Fibroblast of skin of left biceps (primary cell): ENCODE data around the gene LRRC4C.
A peak's percentile ranks its signal among the peaks of the same experiment; 100 is the strongest.

Experiments used
- DNase-seq, 2 experiments: peaks; one replicate each; pipeline ENCODE4 v3.0.0-alpha.2; 2013; ENCODE audit warnings: low read depth in 2 of 2

Gene LRRC4C

DNA sequence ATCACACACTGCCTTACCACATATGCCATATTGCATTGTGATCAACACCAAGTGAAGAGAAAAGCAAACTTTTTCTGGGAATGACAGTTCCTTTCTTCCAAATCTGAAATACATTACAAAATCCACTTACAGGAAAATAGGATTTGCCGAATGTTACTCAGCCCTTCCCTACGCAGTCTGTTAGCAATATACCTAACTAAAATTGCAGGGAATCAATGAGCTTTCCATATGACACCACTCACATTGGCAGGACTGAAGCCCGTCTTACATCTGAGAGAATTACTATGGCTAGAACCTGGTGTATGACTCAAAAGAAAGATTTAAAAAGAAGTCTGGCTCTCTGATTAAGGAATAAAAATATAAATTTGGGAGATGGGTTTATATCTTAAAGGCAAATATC lies 136.0 kb downstream of the LRRC4C start:
- DNase-seq = no peak

DNA sequence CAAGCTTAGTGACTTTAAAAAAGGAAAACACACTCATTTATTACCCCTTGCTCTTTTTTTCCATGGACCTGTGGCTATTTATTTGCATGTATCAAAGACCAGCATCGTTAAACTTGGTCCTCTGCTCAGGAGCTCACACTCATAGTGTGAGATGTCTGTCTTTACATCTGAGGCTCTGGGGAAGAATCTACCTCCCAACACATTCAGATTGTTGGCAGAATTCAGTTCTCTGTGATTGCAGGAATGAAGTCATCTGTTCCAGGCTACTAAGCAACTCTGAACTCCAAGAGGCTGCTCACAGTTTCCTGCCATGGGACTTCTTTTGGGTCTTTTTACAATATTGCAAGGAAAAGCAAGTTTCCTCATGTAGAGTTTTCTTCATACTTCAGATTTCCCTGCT lies 138.8 kb downstream of the LRRC4C start:
- DNase-seq = peak in 1 of 2 experiments; percentile 1

DNA sequence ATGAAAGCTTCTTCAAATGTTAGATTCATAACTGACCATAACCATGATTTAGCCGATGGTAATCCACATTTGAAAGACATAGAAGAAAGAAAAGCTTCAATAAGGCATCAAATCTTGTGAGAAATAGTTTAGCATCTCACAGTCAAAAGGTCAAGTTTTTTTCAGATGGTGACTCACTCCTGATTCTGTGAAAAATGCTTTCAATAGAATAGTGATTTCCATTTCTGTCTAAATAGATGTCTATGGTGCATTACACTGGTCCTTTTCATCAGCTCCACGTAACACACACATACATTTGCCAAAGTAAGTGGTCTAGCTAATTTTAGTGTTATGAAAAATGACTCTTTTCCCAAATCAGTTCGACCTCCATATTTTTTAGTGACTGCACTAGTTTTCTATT lies 139.2 kb downstream of the LRRC4C start:
- peak in 1 of 2 experiments; percentile 7 for DNase-seq

DNA sequence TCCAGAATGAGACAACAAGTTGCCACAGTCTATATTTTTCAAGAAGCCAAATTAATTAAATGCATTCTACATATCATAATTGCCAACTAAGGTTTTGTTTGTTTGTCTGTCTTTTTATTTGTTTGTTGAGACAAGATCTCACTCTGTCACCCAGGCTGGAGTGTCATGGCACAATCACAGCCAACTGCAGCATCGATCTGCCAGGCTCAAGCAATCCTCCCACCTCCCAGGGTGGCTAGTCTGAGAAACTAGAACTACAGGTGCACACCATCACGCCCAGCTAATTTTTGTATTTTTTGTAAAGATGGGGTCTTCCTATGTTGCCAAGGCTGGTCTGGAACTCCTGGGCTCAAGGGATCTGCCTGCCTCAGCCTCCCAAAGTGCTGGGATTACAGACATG lies 140.0 kb downstream of the LRRC4C start:
- DNase-seq = no peak

DNA sequence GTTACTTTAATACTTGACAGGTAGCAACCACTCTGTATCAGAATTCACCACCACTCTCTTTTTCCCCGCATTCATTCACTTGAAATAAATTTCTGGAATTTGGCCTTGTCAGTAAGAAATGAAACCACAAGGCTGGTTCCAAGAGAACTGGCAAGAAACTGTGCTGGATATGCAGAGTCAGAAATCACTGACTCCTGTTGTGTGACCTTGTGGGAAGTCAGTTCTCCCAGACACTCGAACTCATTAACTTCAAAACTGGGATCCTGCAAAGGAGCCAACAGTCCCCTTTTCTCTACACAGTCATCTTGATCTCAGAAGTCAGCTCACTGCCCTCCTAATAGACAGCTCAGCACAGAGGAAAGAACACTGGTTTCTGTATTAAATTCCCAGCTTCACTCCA lies 142.7 kb downstream of the LRRC4C start:
- peak in 1 of 2 experiments; percentile 20 for DNase-seq

DNA sequence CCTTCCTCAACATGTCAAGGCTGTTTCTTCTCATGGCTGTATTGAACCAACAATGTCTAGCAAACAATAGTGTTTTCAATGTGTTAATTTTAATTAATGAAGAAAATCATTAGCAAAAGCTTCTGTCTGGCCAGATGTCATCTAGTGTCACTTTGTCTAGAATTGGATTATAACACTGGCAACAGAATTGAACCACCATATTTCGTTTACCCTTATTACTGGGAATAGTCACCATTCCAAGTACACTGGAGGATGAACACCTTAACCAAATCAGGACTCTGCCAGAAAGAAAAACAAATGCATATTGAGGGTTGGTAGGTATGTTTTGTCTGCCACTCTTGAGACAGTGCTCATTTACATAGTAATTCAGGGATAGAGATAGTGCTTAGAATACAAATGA lies 146.2 kb downstream of the LRRC4C start:
- no peak for DNase-seq

DNA sequence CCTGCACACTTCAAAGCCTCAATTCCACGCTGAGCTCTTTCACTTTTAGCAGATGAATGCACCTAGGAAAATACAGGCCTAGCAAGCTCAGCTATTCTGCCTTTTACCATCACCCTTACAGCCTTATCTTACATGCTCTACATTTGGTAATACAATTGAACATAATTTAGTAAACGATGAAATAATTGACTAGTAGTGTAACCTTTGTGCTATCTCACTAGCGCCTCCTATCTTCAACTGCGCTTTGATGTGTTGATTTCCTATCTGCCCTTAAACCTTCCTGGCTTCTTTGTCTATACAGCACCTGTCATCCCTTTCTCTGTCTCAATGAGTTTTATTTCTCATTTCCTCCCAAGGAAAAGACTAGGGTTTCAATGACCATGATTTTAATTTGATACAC lies 149.7 kb downstream of the LRRC4C start:
- DNase-seq = no peak

DNA sequence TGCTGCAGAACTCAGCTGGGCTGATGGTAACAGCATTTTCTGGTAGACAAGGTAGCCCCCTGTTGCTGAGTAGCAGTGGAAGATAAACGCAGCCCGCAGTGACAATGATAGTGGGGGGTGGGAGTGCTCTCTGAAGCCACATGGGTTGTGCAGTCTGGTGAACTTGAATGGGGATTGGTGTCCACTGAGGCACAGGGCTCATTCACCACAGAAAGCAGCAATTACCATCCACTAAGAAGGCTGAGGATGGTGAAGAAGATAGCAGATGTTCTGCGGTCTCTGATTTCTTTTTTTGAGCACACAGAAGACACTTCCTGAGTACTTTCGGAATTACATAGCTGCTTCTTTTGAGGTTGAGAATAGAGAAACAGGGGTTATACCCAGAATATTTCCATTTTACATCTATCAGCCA lies 150.3 kb downstream of the LRRC4C start:
- DNase-seq = no peak

DNA sequence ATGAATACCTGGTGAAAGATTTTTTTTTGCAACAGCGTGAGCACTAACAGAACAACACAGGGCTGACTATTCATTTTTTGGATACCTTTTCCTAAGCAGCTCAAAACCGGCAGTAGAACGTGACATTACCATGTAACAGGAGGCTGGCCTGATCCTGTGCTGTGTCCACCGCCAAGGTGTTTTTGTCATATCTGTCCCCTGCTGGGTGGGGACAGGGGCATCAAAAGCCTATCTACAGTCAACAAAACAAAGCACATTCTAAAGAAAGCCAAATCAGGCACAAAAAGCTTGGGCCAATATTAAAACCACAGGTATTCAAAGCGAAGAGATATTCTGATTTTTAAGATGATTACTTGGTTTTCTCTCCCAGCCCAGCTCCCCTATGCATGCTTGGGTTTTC lies 151.2 kb downstream of the LRRC4C start:
- DNase-seq = no peak

DNA sequence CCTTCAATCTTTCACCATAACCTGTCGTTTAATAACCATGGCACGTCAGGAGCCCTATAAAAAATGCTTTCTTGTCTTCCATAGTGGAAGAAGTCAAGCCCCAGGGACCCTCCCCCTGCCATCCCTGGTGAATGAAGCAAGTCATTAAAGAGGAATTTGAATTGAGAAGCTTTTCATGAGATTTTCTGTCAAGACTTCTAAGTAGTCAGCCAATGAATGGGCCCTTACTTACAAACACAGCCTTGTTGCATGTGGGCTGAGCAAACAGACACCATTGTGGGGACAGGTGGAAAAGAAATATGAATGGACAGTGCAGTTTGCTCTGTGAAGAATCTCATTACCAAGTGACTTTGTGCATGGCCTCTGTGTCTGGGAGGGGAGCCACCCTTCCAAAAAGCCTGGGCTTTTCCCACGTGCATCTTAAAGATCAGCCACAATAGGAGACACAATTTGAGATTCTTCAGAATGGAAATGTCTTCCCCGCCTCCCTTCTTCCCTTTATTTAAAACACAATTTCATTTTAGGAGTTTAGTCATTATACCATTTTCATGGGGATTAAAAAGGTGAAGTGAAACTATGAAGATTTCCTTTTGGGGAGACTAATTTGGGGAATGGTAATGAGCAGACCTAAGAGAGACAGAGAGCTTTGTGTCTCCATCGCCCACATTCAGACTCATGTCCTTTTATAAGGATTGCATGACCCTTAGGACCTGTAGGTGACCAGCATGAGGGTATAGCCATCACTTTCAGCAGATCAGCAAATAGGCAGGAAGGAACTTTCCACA lies 152.0 kb downstream of the LRRC4C start:
- DNase-seq = no peak

DNA sequence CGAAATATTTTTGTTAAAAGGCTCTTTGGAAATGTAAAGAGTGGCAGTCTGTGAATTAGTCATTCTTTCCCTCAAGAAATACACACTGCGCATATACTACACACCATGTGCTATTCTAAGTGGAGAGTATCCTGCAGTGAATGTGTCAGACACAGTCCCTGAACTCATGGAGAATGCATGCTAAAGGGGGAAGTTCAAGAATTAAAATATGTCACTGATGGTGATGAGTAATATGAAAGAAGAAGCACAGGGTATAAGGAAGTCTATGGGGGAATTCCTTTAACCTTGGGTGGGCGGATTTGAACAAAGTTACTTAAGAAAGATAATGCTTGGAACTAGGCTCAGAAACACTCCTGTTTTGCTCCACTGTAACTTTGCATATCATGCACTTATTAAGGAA lies 153.0 kb downstream of the LRRC4C start:
- peak; percentile 44 to 53 for DNase-seq

DNA sequence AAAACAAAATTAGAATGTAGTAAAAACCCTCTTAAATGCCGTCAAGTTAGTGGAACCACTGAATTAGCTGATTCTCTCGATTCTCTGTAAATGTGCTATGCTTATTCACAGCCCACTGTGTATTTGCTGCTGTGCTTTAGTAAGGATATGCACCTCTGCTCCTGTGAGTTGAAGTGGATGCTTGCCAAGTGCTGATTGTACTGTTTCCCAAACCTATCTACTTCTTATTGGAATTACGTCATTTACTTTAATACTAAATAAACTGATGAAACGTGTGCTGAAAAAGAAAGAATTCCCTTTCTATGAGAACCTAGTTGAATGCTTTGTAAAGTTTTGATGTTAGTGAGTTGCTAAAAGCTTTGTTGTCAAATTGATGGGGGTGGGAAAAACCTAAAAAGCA lies 158.4 kb downstream of the LRRC4C start:
- no peak for DNase-seq

DNA sequence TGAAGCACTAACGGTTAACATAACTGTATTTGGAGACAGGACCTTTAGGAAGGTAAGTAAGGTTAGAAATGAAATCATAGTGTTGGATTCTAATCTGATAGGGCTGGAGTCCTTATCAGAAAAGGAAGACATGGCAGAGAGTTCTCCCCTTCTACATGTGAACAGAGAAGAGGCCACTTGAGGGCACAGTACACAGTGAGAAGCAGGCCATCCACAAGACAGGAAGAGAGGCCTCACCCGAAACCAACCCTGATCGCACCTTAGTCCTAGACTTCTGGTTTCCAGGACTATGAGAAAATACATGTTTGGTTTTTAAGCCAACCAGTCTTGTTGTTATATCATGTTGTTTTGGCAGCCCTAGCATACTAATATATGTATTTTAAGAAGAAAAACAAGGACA lies 170.0 kb downstream of the LRRC4C start:
- DNase-seq = no peak

DNA sequence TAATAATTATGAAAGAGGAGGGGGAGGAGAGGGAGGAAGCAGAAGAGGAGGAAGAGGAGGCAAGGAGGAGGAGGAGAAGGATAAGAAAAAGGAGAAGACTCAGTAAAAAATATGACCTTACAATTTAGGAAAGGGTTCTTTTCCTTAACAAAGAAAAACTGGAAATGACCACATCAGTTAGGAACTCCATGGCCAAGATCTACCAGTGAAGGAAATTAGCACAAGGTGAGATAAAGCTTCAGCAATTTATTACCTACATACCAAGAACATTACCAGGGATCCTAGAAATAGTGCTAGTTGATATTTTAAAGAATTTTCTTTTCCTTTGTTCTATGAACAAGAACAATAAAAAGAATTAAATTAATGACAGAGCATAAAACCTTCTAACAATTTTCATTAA lies 172.7 kb downstream of the LRRC4C start:
- no peak for DNase-seq

DNA sequence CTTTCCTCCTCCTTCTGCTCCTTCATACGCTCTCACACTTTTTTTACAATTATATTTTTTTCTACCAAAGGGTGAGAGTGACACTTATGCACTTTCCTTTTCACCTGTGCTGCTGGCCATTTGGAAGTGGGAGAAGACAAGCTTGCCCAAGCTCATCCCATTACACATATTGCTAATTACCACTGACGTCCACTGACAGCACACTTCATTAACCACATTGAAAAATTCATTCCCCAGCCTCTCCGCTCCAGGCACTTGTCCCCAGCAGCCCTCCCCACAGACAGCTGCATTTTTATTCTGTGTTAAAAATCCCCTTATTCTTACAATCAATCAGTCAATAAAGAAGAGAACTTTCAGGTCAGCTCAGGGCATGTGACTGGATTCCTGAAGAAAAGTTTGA lies 175.1 kb downstream of the LRRC4C start:
- DNase-seq = no peak

DNA sequence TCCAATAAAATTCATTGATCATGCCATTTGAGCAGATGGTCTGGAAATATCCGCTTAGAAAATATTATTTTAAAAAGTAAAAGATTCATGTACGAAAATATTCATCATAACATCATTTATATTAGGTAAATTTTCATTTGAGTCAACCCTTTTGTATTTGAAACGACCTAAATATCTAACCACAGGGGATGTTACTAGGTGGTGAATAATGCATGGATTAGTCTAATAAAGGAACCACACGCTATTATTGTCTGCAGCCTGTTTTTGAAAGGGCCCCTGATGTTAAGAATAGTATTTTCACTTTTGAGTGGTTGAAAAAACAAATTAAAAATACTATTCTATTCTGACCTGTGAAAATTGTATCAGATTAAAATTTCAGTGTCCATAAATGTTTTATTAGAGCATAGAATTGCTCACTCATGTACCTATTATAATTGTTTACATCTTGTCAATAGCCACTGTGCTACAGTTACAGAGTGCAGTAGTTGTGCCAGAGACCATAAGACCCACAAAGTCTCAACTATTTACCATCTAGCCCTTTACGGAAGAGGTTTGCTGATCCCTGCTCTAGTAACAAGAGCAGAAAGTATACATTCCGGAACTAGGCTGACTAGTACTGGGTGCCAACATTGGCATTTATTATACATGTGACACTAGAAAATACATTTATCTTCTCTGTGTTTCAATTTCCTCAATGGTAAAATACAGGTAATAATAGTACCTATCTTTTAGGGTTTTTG lies 176.1 kb downstream of the LRRC4C start:
- no peak for DNase-seq

DNA sequence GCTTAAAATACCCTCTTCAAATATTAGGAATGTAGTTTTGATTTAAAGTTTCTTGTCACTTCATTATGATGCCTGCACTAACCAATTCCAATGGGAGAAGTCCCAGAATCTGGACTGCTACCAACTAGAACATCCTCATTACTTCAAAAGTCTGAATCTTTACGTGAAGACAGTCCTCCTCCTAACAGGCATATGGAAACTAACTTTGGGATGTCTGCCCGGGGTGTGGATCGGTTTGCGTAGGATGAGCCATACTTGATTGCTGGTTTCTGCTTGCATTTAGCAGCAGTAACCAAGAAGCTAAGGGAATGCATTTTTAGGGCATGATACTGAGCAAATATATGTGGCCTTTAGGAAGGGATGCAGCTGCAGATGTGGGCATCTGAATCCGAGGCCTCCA lies 177.1 kb downstream of the LRRC4C start:
- peak; percentile 62 to 69 for DNase-seq

DNA sequence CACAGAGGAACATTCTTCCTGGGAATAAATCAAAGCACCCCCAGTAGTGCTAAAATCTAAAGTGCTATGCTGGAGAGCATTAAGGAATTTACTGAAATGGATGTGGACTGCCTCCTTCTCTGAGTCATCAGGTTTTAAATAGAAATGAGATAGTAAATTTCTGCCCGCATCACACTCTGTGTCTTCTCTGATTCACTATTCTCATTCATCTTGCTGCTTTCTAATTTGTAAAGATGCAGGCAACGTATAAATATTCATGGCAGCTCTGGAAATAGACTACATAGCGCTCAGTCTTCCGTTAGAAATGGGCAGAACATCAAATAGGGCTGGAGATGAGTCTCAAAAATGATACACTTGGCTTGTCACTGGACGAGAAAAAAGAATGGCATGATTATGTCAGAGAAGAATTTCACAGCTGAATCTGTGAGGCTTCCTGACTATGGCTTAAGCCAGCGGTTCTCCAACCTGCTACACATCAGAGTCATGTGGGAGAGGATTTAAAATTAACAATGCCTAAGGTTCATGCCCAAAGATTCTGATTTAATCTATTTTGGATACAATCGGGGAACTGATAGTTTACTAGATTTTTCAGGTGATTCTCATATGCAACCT lies 178.2 kb downstream of the LRRC4C start:
- peak; percentile 90 to 96 for DNase-seq

DNA sequence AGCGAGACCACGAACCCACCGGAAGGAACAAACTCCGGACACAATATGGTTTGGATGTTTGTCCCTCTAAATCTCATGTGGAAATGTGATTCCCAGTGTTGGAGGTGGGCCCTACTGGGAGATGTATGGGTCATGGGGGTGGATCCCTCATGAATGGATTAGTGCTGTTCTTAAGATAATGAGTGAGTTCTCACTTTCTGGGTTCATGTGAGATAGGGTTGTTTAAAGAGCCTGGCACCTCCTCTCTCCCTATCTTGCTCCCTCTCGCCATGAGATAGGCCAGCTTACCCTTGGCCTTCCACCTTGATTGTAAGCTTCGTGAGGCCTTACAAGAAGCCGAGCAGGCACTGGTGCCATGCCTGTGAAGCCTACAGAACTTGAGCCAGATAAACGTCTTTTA lies 184.6 kb downstream of the LRRC4C start:
- DNase-seq = no peak

DNA sequence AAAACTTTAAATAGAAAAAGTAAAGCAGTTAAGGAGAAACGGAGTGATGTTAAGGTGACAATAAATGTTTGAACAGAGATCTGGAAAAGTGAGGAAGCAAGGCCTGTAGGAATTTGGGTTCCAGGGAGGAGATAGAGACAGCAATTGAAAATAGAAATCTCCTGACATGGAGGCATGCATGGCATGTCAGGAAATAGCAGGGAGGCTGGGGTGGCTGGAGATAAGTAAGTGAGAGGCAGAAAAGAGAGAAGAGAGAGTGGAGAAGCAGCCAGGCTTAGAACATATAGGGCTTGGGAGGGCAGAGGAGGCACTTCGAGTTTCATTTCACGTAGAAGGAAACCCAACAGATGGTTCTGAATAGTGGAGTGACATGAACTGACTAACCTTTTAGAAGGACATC lies 185.5 kb downstream of the LRRC4C start:
- DNase-seq = no peak

DNA sequence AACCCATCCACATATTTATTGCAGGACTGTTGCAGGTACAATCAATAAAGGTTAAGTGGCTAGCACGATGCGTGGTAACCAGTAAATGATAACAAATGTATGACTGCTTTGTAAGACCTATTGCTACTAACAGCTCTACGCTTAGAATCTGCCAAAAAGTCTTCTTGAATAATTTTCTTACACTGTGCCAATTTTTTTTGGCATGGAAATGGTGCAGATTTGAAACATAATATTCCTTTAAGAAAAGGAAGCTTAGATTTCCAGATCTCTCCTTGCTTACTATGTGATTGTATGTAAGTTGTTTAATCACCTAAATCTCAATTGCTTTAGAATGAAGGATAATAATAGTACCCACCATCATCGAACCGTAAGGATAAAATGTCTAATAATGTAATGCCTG lies 192.0 kb downstream of the LRRC4C start:
- DNase-seq = no peak

DNA sequence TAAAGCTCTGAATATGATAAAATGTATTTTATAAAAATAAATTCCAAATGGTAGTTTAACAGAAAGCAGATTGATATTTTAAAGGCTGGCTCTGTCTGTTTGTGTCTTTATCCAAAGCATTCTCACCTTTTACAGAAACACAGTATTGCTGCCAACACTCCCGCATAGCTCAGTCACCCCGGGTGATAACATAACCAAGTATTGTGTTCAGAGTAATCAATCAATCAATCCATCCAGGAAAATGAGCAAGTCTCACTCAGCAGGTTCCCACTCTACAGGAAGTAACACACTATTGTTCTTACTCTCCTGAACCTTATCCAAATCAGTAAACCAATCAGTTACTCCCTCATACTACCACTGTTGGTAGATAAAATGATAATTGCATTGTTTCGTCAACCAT lies 203.4 kb downstream of the LRRC4C start:
- DNase-seq = no peak

DNA sequence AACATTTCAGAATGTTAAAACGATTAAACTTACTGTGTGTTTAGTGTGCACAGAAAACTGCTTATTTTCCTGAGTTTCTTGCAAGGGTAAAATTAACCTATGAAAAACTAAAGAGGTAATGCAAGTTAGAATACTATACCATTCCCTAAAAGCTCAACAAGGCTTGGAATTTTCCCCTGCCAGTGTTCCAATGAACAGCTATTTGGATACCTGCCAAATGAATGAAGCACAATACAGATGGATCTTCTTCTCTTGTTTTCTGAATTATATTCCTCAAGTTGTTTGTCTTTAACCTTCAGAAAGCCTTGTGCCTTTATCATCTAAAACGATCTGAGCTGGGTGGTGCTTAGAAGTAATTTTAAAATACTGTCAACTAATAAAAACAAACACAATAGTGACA lies 204.5 kb downstream of the LRRC4C start:
- DNase-seq = no peak
